Measurements from ENCODE around the gene FSTL4.

- no peak for TF ChIP-seq POLR2A (IDR thresholded peaks at IDR 0.05)
- no peak for TF ChIP-seq CTCF (IDR thresholded peaks at IDR 0.05)
These were observed 68.0 kb downstream of the FSTL4 start for GRCh38 chr5:133544346-133544745.
